Upper lobe of left lung (tissue), 4 donors: Measurements from ENCODE around the gene WNT6.

Experiments
- CTCF ChIP-seq, 6 experiments: fragments of 450-650 bp in 4 of 6; fragments of 200-600 bp in 2 of 6; sonication (generic) in 2 of 6; IDR thresholded peaks; one replicate each; pipeline ENCODE4 v1.5.1; 2016 to 2019; ENCODE audit warnings: antibody characterized with exemption in 6 of 6
- POLR2A ChIP-seq, 4 donors: fragments of 450-650 bp; IDR thresholded peaks; one replicate each; pipeline ENCODE4 v1.5.1; 2016 to 2017; ENCODE audit warnings: antibody characterized with exemption in 4 of 4, mild to moderate bottlenecking in 2 of 4

- TF ChIP-seq CTCF (IDR thresholded peaks at IDR 0.05): no peak
- TF ChIP-seq POLR2A (IDR thresholded peaks at IDR 0.05): no peak
These were observed 28.1 kb upstream of the WNT6 start, which contains the start of gene PRKAG3 for GRCh38 chr2:218831378-218831990.
